ENCODE data around the gene IL36RN. TPM values are rescaled to one million over a fixed set of nuclear protein-coding genes. Genes with fewer than 3 reads are reported as not detected.

The IL36RN gene
- total and polyA plus RNA-seq, 4 donors, result not detected

DNA sequence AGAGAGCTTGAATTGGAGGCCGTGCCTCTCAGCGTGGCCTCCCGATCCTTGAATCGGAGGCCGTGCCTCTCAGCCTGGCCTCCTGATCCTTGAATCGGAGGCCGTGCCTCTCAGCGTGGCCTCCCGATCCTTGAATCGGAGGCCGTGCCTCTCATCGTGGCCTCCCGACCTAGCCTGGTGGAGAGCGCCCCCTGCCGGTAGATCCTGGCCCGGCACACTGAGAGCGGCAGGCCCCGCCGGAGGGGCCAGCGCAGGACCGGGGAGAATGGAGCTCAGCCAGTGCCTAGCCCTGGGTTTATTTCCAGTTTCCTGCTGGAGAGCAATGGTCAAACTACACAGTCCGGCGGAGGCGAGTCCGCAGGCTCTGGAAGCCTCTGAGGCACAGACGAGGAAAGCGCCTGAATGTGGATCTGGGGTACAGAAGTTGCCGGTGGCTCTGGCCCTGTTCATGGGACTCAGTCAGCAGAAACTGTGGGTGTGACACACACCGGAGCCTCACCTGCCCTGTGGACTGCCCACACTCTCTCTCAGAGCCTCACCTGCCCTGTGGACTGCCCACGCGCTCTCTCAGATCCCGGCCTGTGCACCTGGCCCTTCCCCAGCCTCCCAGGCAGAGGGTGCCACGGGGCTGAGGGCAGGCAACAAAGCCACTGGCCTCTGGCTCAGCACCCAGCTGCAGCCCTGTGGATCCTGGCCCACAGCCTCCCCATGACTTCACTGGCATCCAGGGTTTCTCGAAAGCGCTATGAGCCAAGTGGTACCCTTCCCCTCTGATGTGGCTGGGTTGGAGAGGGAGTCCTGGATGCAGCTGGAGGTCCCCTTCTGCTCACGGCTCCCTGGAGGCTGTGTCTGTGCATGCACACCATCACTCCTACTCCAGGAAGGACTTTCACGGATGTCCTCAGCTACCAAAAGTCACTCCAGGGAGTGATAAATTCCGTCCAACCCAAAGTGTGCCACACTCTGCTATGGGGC, 7.8 kb upstream of the IL36RN start:
- no peak overlapping the region for H3K4me3 ChIP-seq (ENCODE audit: low read depth in 1 of 3, low read length in 3 of 3)
- H3K27me3 ChIP-seq (ENCODE audit: control insufficient read depth in 4 of 4, insufficient read depth in 4 of 4, low read length in 3 of 4), result no peaks in the 10 kb centered on the region
- no peaks in the 10 kb centered on the region for H3K4me1 ChIP-seq (ENCODE audit: control insufficient read depth in 4 of 4, insufficient read depth in 4 of 4, low read length in 3 of 4)
- no peak for DNase-seq (ENCODE audit: low spot score)
- H3K36me3 ChIP-seq (ENCODE audit: control insufficient read depth in 4 of 4, insufficient read depth in 3 of 4, low read depth in 1 of 4, low read length in 3 of 4), result no peaks in the 10 kb centered on the region
- 94% methylated on average over 38 of the region's 38 CpGs for WGBS
- TF ChIP-seq, protein P1, sequence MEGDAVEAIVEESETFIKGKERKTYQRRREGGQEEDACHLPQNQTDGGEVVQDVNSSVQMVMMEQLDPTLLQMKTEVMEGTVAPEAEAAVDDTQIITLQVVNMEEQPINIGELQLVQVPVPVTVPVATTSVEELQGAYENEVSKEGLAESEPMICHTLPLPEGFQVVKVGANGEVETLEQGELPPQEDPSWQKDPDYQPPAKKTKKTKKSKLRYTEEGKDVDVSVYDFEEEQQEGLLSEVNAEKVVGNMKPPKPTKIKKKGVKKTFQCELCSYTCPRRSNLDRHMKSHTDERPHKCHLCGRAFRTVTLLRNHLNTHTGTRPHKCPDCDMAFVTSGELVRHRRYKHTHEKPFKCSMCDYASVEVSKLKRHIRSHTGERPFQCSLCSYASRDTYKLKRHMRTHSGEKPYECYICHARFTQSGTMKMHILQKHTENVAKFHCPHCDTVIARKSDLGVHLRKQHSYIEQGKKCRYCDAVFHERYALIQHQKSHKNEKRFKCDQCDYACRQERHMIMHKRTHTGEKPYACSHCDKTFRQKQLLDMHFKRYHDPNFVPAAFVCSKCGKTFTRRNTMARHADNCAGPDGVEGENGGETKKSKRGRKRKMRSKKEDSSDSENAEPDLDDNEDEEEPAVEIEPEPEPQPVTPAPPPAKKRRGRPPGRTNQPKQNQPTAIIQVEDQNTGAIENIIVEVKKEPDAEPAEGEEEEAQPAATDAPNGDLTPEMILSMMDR (IDR thresholded peaks at IDR 0.05; ENCODE audit: low read depth, low read length, missing input control), result no peak
- no peak for TF ChIP-seq NR2F2 (IDR thresholded peaks at IDR 0.05)
- TF ChIP-seq, protein P2, sequence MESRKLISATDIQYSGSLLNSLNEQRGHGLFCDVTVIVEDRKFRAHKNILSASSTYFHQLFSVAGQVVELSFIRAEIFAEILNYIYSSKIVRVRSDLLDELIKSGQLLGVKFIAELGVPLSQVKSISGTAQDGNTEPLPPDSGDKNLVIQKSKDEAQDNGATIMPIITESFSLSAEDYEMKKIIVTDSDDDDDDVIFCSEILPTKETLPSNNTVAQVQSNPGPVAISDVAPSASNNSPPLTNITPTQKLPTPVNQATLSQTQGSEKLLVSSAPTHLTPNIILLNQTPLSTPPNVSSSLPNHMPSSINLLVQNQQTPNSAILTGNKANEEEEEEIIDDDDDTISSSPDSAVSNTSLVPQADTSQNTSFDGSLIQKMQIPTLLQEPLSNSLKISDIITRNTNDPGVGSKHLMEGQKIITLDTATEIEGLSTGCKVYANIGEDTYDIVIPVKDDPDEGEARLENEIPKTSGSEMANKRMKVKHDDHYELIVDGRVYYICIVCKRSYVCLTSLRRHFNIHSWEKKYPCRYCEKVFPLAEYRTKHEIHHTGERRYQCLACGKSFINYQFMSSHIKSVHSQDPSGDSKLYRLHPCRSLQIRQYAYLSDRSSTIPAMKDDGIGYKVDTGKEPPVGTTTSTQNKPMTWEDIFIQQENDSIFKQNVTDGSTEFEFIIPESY (IDR thresholded peaks at IDR 0.05), result no peak
- TF ChIP-seq, protein P3, sequence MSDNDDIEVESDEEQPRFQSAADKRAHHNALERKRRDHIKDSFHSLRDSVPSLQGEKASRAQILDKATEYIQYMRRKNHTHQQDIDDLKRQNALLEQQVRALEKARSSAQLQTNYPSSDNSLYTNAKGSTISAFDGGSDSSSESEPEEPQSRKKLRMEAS (IDR thresholded peaks at IDR 0.05), result no peak
- TF ChIP-seq HNF4A (conservative IDR thresholded peaks at IDR 0.05), result no peak
- TF ChIP-seq GABPA (IDR thresholded peaks at IDR 0.05 in 1 of 2, conservative IDR thresholded peaks at IDR 0.05 in 1 of 2), result no peak
- TF ChIP-seq TAF1 (conservative IDR thresholded peaks at IDR 0.05), result no peak
- TF ChIP-seq FOXA2 (IDR thresholded peaks at IDR 0.05), result no peak
- TF ChIP-seq FOXA1 (IDR thresholded peaks at IDR 0.05), result no peak
- TF ChIP-seq SP1 (IDR thresholded peaks at IDR 0.05), result no peak
- TF ChIP-seq EGR1 (IDR thresholded peaks at IDR 0.05; ENCODE audit: low read depth in 2 of 2), result no peak
- TF ChIP-seq YY1 (IDR thresholded peaks at IDR 0.05), result no peak
- TF ChIP-seq, protein P4, sequence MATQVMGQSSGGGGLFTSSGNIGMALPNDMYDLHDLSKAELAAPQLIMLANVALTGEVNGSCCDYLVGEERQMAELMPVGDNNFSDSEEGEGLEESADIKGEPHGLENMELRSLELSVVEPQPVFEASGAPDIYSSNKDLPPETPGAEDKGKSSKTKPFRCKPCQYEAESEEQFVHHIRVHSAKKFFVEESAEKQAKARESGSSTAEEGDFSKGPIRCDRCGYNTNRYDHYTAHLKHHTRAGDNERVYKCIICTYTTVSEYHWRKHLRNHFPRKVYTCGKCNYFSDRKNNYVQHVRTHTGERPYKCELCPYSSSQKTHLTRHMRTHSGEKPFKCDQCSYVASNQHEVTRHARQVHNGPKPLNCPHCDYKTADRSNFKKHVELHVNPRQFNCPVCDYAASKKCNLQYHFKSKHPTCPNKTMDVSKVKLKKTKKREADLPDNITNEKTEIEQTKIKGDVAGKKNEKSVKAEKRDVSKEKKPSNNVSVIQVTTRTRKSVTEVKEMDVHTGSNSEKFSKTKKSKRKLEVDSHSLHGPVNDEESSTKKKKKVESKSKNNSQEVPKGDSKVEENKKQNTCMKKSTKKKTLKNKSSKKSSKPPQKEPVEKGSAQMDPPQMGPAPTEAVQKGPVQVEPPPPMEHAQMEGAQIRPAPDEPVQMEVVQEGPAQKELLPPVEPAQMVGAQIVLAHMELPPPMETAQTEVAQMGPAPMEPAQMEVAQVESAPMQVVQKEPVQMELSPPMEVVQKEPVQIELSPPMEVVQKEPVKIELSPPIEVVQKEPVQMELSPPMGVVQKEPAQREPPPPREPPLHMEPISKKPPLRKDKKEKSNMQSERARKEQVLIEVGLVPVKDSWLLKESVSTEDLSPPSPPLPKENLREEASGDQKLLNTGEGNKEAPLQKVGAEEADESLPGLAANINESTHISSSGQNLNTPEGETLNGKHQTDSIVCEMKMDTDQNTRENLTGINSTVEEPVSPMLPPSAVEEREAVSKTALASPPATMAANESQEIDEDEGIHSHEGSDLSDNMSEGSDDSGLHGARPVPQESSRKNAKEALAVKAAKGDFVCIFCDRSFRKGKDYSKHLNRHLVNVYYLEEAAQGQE (IDR thresholded peaks at IDR 0.05), result no peak
- TF ChIP-seq RXRA (IDR thresholded peaks at IDR 0.05), result no peak
- TF ChIP-seq RAD21 (IDR thresholded peaks at IDR 0.05), result no peak
- no peak for TF ChIP-seq HNF4G (IDR thresholded peaks at IDR 0.05)
- TF ChIP-seq, protein P5, sequence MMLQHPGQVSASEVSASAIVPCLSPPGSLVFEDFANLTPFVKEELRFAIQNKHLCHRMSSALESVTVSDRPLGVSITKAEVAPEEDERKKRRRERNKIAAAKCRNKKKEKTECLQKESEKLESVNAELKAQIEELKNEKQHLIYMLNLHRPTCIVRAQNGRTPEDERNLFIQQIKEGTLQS (IDR thresholded peaks at IDR 0.05), result no peak
- H3K9me3 ChIP-seq (ENCODE audit: control insufficient read depth in 4 of 4, low read length in 3 of 4), result peaks cover 0 to 1% (median under 1%) of the 10 kb centered on the region in 4 donors
- no peak overlapping the region for H3K9ac ChIP-seq (ENCODE audit: low read depth in 1 of 2, low read length in 2 of 2)
- H3K27ac ChIP-seq (ENCODE audit: low read depth in 1 of 2, low read length in 2 of 2), result no peak overlapping the region

All from liver (tissue), 9 donors.